ENCODE data around the gene PPWD1. TPM values are rescaled to one million over a fixed set of nuclear protein-coding genes. Genes with fewer than 3 reads are reported as not detected.

Gene PPWD1
- total RNA-seq, 4 donors from 2014 or later = 20.9 to 71.2 (median 28.4) TPM

Small RNAs within 50 kb of the gene (small RNA-seq; reads per million reads assigned to genes)
- gene RNU6-540P = not detected

Other genes with a start within 250 kb of the PPWD1 start
- 1 to 10 TPM; 1.8 to 8.0 (median 3.0) TPM for gene ADAMTS6, start 81.4 kb upstream of the PPWD1 start, total RNA-seq
- 1 to 10 TPM; 1.0 to 1.9 (median 1.3) TPM for gene CENPK, start 128 bp upstream of the PPWD1 start, total RNA-seq
- gene TRIM23, start 61.0 kb downstream of the PPWD1 start, total RNA-seq = 10 to 100 TPM in 3 of 4 donors, 1 to 10 TPM in 1; 9.1 to 19.4 (median 14.6) TPM
- gene SHLD3, start 61.7 kb downstream of the PPWD1 start, total RNA-seq = 1 to 10 TPM; 2.3 to 4.1 (median 3.4) TPM
- gene TRAPPC13, start 61.7 kb downstream of the PPWD1 start, total RNA-seq = 10 to 100 TPM; 10.2 to 16.1 (median 12.4) TPM
- 10 to 100 TPM in 2 of 4 donors, 1 to 10 TPM in 2; 5.7 to 12.6 (median 10.4) TPM for gene SGTB, start 158.8 kb downstream of the PPWD1 start, total RNA-seq
- gene NLN, start 158.9 kb downstream of the PPWD1 start, total RNA-seq = 10 to 100 TPM in 3 of 4 donors, 1 to 10 TPM in 1; 8.4 to 31.6 (median 14.5) TPM

All from omental fat pad (tissue), 4 donors.